Nephron progenitor cell (in vitro differentiated cells): ENCODE measurements around the gene ADAM29.

ENCODE experiments used
- DNase-seq: peaks from one replicate; pipeline ENCODE4 v3.0.0; 2021
- H3K27ac Mint-ChIP-seq: 2 replicates; pipeline ENCODE4 v1.8.0; 2021; ENCODE audit warnings: mild to moderate bottlenecking, moderate library complexity, mixed read lengths
- H3K27me3 Mint-ChIP-seq: 2 replicates; pipeline ENCODE4 v1.8.0; 2021; ENCODE audit warnings: mild to moderate bottlenecking, low read depth, mixed read lengths; ENCODE audit not compliant: poor library complexity
- H3K36me3 Mint-ChIP-seq: 2 replicates; pipeline ENCODE4 v1.8.0; 2021; ENCODE audit warnings: low read depth, mixed read lengths
- H3K4me1 Mint-ChIP-seq: 2 replicates; pipeline ENCODE4 v1.8.0; 2021; ENCODE audit warnings: mixed read lengths
- H3K4me3 Mint-ChIP-seq: 2 replicates; pipeline ENCODE4 v1.8.0; 2021; ENCODE audit warnings: mild to moderate bottlenecking, moderate library complexity, mixed read lengths
- H3K9me3 Mint-ChIP-seq: 2 replicates; pipeline ENCODE4 v1.8.0; 2021; ENCODE audit warnings: mild to moderate bottlenecking, moderate library complexity, mixed read lengths
- CTCF ChIP-seq: fragments of 200-600 bp; sonication (generic); IDR thresholded peaks from 2 replicates; pipeline ENCODE4 v1.5.0; 2021; ENCODE audit warnings: antibody characterized with exemption

Gene ADAM29

GRCh38 chr4:174919886-174920423, 1.8 kb downstream of the ADAM29 start:
- H3K9me3 Mint-ChIP-seq, result no peaks in the 10 kb centered on the region
- no peaks in the 10 kb centered on the region for H3K36me3 Mint-ChIP-seq
- H3K4me1 Mint-ChIP-seq, result no peaks in the 10 kb centered on the region
- H3K27ac Mint-ChIP-seq, result no peak overlapping the region
- H3K4me3 Mint-ChIP-seq, result no peak overlapping the region
- H3K27me3 Mint-ChIP-seq, result no peaks in the 10 kb centered on the region
- TF ChIP-seq CTCF, result no peak
- DNase-seq, result no peak

DNA sequence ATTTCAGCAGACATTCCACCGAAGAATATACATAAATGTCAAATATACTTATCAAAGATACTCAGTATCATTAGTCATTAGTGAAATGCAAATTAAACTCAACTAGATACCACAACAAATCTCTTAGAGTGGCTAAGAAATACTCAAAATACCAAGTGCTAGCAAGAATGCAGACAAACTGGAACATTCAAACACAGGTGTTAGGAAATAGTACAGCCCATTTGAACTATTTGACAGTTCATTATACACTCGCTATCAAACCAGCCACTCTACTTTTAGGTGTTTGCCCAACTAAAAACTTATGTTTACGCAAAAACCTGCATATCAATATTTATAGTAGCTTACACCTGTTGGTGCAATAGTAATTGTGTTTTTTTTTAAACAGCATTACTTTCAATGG, 8.8 kb downstream of the ADAM29 start:
- no peak for DNase-seq
- H3K4me3 Mint-ChIP-seq, result no peak overlapping the region
- H3K9me3 Mint-ChIP-seq, result no peaks in the 10 kb centered on the region
- no peaks in the 10 kb centered on the region for H3K27me3 Mint-ChIP-seq
- no peak for TF ChIP-seq CTCF
- no peaks in the 10 kb centered on the region for H3K36me3 Mint-ChIP-seq
- H3K27ac Mint-ChIP-seq, result no peak overlapping the region
- no peaks in the 10 kb centered on the region for H3K4me1 Mint-ChIP-seq

GRCh38 chr4:174928174-174928573, 10.0 kb downstream of the ADAM29 start:
- H3K4me1 Mint-ChIP-seq, result no peaks in the 10 kb centered on the region
- no peak for TF ChIP-seq CTCF
- H3K36me3 Mint-ChIP-seq, result no peaks in the 10 kb centered on the region
- H3K27me3 Mint-ChIP-seq, result no peaks in the 10 kb centered on the region
- no peak overlapping the region for H3K4me3 Mint-ChIP-seq
- H3K9me3 Mint-ChIP-seq, result no peaks in the 10 kb centered on the region
- no peak for DNase-seq
- H3K27ac Mint-ChIP-seq, result no peak overlapping the region

DNA sequence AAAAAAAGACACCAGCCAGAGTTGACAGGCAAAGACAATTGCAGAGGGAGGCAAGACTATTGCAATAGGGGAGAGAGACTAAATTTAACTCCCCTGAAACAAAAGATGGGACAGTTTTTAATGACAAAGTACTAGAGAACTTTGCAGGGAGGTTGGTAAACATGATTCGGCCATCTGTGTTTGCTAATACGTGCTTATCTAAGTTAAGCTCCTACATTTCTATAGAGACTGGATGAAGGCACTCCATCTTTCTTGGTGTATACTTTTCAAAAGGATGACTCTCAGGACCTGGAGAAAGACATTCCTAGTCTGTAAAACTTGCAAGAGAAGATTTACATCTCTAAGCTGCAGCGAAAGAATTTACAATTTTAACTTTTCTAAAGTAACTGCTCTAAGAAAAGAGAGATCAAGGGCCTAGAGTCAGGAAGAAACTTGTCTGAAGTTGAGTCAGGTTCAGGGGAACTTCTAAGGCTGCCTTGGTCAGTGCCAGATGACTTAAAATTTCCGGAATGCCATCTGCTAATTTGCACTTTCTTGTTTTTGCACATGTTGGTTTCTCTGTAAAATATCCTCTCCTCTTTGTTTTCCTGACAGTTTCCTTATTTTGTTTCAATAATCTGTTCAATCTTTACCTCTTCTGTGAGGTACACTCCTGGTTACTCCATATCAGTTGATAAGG, 10.6 kb downstream of the ADAM29 start:
- Mint-ChIP-seq H3K36me3 (no peaks in the 10 kb centered on the region), H3K4me3 (no peak overlapping the region), H3K27me3 (no peaks in the 10 kb centered on the region), H3K27ac (no peak overlapping the region), H3K9me3 (no peaks in the 10 kb centered on the region), H3K4me1 (no peaks in the 10 kb centered on the region)
- TF ChIP-seq CTCF, result no peak
- no peak for DNase-seq

DNA sequence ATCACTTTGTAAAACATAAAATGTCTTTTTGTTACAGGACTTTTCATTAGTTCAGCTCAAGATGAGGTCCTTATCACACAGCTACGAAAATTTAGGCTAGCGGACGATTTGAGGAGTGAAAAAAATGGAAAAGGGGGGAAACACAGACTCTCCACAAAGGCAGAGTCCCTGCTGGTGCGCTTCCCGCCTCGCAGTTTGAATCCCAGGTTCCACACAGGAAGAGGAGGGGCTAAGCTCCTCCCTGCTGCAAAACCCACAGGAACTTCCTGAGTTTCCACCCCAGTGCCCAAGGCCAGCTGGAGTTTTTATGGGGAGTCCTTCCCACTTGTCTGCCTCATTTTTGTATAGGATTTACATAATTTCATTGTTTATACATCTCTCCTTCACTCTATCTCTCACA, 11.2 kb downstream of the ADAM29 start:
- H3K27ac Mint-ChIP-seq, result no peak overlapping the region
- TF ChIP-seq CTCF, result no peak
- H3K36me3 Mint-ChIP-seq, result no peaks in the 10 kb centered on the region
- H3K4me3 Mint-ChIP-seq, result no peak overlapping the region
- H3K27me3 Mint-ChIP-seq, result no peaks in the 10 kb centered on the region
- no peaks in the 10 kb centered on the region for H3K4me1 Mint-ChIP-seq
- no peak for DNase-seq
- no peaks in the 10 kb centered on the region for H3K9me3 Mint-ChIP-seq

DNA sequence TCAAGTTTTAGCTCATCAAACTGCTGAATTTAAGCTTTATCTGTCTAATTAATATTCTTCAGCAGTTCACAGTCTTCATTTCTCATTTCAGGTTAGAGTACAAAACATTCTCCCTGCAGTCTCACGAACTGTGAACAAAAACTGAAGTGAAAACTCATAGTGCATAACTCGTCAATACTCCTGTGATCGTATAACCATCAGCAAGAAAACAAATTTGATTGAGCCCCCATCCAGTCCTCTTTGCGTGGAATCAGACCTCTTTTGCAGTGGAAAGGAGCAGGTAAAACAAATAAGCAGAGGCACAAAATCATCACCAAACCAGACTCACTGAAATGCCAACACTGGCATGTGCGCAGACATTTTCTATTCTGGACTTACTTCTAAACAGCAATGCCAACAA, 12.7 kb downstream of the ADAM29 start:
- no peak for DNase-seq

More for the DNA sequence above, 12.7 kb downstream of the ADAM29 start:
- TF ChIP-seq CTCF, result no peak
- no peaks in the 10 kb centered on the region for H3K4me1 Mint-ChIP-seq
- H3K27me3 Mint-ChIP-seq, result no peaks in the 10 kb centered on the region
- no peak overlapping the region for H3K4me3 Mint-ChIP-seq
- H3K36me3 Mint-ChIP-seq, result no peaks in the 10 kb centered on the region
- H3K9me3 Mint-ChIP-seq, result no peaks in the 10 kb centered on the region
- no peak overlapping the region for H3K27ac Mint-ChIP-seq
